Nephron progenitor cell (in vitro differentiated cells): Measurements from ENCODE around the gene APOC1.

Experiments
- DNase-seq: peaks from one replicate; pipeline ENCODE4 v3.0.0; 2021
- H3K27ac Mint-ChIP-seq: 2 replicates; pipeline ENCODE4 v1.8.0; 2021; ENCODE audit warnings: mild to moderate bottlenecking, moderate library complexity, mixed read lengths
- H3K27me3 Mint-ChIP-seq: 2 replicates; pipeline ENCODE4 v1.8.0; 2021; ENCODE audit warnings: mild to moderate bottlenecking, low read depth, mixed read lengths; ENCODE audit not compliant: poor library complexity
- H3K36me3 Mint-ChIP-seq: 2 replicates; pipeline ENCODE4 v1.8.0; 2021; ENCODE audit warnings: low read depth, mixed read lengths
- H3K4me1 Mint-ChIP-seq: 2 replicates; pipeline ENCODE4 v1.8.0; 2021; ENCODE audit warnings: mixed read lengths
- H3K4me3 Mint-ChIP-seq: 2 replicates; pipeline ENCODE4 v1.8.0; 2021; ENCODE audit warnings: mild to moderate bottlenecking, moderate library complexity, mixed read lengths
- H3K9me3 Mint-ChIP-seq: 2 replicates; pipeline ENCODE4 v1.8.0; 2021; ENCODE audit warnings: mild to moderate bottlenecking, moderate library complexity, mixed read lengths
- TF ChIP-seq, protein P1 (sequence below): fragments of 200-600 bp; sonication (generic); IDR thresholded peaks from 2 replicates; pipeline ENCODE4 v1.5.0; 2021; ENCODE audit warnings: antibody characterized with exemption

APOC1 gene

DNA sequence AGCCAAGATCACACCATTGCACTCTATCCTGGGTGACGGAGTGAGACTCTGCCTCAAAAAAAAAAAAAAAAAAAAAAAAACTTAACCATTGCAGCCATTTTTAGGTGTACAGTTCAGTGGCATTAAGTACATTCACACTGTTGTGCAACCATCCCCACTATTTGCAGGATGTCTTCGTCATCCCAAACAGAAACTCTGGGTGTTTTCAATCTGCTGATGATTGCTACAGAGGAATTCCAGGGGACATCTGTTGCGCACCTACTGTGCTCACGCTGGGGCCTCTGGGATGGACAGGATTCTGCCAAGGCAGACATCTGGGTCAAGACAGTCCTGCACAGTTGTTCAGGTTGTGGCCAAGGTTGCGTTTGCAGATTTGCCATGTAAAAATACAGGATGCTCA lies 25.3 kb downstream of the APOC1 start:
- no peaks in the 10 kb centered on the region for H3K9me3 Mint-ChIP-seq
- no peaks in the 10 kb centered on the region for H3K36me3 Mint-ChIP-seq
- peaks cover 10% of the 10 kb centered on the region for H3K27me3 Mint-ChIP-seq
- peaks cover 39% of the 10 kb centered on the region for H3K4me1 Mint-ChIP-seq
- DNase-seq, result no peak
- no peak overlapping the region for H3K27ac Mint-ChIP-seq
- TF ChIP-seq, protein P1, sequence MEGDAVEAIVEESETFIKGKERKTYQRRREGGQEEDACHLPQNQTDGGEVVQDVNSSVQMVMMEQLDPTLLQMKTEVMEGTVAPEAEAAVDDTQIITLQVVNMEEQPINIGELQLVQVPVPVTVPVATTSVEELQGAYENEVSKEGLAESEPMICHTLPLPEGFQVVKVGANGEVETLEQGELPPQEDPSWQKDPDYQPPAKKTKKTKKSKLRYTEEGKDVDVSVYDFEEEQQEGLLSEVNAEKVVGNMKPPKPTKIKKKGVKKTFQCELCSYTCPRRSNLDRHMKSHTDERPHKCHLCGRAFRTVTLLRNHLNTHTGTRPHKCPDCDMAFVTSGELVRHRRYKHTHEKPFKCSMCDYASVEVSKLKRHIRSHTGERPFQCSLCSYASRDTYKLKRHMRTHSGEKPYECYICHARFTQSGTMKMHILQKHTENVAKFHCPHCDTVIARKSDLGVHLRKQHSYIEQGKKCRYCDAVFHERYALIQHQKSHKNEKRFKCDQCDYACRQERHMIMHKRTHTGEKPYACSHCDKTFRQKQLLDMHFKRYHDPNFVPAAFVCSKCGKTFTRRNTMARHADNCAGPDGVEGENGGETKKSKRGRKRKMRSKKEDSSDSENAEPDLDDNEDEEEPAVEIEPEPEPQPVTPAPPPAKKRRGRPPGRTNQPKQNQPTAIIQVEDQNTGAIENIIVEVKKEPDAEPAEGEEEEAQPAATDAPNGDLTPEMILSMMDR, result no peak
- no peak overlapping the region for H3K4me3 Mint-ChIP-seq

DNA sequence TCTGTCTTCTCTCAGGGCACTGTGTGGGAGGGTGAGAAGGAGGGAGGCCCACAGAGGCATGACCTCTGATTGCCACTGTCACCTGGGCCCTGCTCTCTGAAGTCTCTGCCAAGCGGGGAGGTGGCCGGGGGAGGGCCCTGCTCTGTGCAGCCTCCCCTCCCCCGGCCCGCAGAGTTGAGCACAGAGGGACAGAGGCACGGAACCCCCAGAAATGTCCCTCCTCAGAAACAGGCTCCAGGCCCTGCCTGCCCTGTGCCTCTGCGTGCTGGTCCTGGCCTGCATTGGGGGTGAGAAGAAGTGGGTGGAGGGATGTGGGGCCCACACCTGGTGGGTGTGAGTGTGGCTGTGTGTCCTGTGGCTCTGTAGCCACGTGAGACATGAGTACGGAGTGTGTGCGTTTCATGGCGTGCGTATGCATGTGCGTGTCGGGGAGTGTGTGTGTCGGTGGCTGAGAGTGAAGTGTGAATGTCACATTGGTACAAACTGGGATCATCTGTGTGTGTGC lies 27.7 kb downstream of the APOC1 start, which contains the start of gene APOC4:
APOC4 (plus strand) TSS at position 171 of the 505 bp plus-strand sequence; CDS start at position 212, 41 bp downstream.
- TF ChIP-seq, protein P1, result no peak
- Mint-ChIP-seq H3K4me3 (peak within 1 kb of the TSS; percentile 4), H3K9me3 (no peaks in the 10 kb centered on the region), H3K27ac (peak within 1 kb of the TSS; percentile 96), H3K27me3 (peaks cover 8% of the 10 kb centered on the region), H3K4me1 (peaks cover 33% of the 10 kb centered on the region), H3K36me3 (no peaks in the 10 kb centered on the region)
- no peak for DNase-seq

DNA sequence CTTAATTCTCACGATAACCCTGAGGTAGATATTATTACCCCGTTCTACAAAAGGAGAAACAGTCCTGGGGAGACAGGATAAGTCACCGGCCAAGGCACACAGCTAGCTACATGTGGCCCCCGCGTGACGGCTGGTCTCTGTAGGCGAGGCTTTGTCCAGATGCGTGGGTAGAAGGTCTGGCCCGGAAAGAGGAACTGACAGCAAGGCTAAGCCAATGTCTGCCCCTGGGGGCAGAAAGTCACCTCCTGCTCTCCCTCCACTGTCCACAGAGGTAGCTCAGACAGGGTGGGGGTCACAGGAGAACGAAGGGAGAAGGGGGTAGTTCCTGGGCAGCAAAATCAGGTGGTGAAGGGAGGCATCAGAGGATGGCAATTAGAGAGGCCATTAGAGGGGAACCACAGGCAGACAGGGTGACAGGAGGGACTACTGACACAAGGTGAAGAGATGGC lies 29.4 kb downstream of the APOC1 start:
- Mint-ChIP-seq H3K36me3 (no peaks in the 10 kb centered on the region), H3K4me3 (no peak overlapping the region), H3K9me3 (no peaks in the 10 kb centered on the region), H3K27me3 (peaks cover 7% of the 10 kb centered on the region), H3K4me1 (peaks cover 33% of the 10 kb centered on the region), H3K27ac (peak overlapping the region; percentile 92)
- no peak for DNase-seq
- TF ChIP-seq, protein P1, result no peak

DNA sequence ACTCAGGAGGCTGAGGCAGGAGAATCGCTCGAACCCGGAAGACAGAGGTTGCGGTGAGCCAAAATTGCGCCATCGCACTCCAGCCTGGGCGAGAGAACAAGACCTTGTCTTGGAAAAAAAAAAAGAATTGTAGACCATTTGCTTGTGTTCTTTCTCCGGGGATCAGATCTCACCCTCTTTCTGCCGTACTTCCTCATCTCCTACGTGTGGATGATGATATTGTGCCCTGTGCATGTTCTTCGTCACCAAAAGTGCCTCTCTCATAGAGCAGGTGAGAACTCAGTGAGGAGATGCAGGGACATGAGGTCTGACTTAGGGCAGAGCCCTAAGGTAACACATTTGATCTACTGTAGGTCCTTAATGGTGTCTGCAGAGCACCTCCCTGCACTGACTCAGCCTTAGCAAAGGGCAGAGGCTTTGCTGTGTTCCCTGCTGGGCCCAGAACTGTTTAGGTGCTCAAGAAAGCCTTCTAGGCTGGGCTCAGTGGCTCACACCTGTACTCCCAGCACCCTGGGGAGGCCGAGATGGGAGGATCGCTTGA lies 32.7 kb downstream of the APOC1 start:
- Mint-ChIP-seq H3K9me3 (no peaks in the 10 kb centered on the region), H3K36me3 (no peaks in the 10 kb centered on the region), H3K27me3 (peaks cover 7% of the 10 kb centered on the region), H3K27ac (no peak overlapping the region), H3K4me1 (peaks cover 18% of the 10 kb centered on the region), H3K4me3 (no peak overlapping the region)
- TF ChIP-seq, protein P1, result no peak
- no peak for DNase-seq

DNA sequence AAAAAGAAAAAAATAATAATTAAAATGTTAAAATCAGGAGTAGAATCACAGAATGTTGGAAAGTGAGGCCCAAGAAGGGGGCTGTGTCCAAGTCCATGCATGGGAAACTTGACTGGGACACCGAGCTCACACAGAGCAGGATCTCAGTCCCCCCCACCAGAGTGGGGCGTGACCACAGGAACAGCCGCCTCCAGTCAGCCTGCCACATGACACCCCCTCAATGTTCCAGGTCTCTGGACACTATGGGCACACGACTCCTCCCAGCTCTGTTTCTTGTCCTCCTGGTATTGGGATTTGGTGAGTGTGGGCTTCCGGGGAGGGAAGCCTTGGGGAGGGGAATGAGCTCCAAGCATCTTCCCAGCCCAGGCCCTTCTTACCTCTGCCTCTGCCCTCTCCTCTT lies 33.8 kb downstream of the APOC1 start:
- Mint-ChIP-seq H3K36me3 (no peaks in the 10 kb centered on the region), H3K27ac (no peak overlapping the region), H3K9me3 (no peaks in the 10 kb centered on the region), H3K4me1 (peaks cover 11% of the 10 kb centered on the region), H3K27me3 (peaks cover 7% of the 10 kb centered on the region), H3K4me3 (no peak overlapping the region)
- TF ChIP-seq, protein P1, result no peak
- no peak for DNase-seq
